SU-DHL-6 (cell line): Measurements from ENCODE around the gene SMARCC2.

ENCODE experiments used
- CTCF ChIP-seq: fragments of 200-600 bp; sonication (generic); IDR thresholded peaks from one replicate; pipeline ENCODE4 v1.5.1; 2017; ENCODE audit warnings: antibody characterized with exemption, mild to moderate bottlenecking, low read length, moderate library complexity; ENCODE audit not compliant: insufficient read depth, poor library complexity, severe bottlenecking
- EZH2phosphoT487 ChIP-seq: fragments of 200-600 bp; sonication (generic), shearing (Covaris generic); conservative IDR thresholded peaks from 2 replicates; pipeline ENCODE4 v1.6.1; 2018; ENCODE audit warnings: mild to moderate bottlenecking, antibody characterized with exemption, low read length, moderate library complexity, mixed read lengths

- no peak for TF ChIP-seq CTCF
- no peak for TF ChIP-seq EZH2phosphoT487
Observed at GRCh38 chr12:56158029-56158925, 31.0 kb downstream of the SMARCC2 start, which contains the start of gene MYL6.
